HepG2 (cell line): ENCODE data around the gene C3orf18. TPM values are rescaled to one million over a fixed set of nuclear protein-coding genes. Genes with fewer than 3 reads are reported as not detected.

Source experiments
- ARNTL ChIP-seq: sonication (generic); formaldehyde crosslinking; IDR thresholded peaks from 2 replicates; pipeline ENCODE4 v1.4.0; 2020; ENCODE audit warnings: mild to moderate bottlenecking, missing genetic modification reagents
- CHD2 ChIP-seq: IDR thresholded peaks from 2 replicates; pipeline ENCODE4 v1.6.1; 2011; ENCODE audit warnings: low read depth, low read length, improper control_type of control experiment
- HNF1B ChIP-seq: sonication (generic); formaldehyde crosslinking; IDR thresholded peaks from 2 replicates; pipeline ENCODE4 v1.5.1; 2020; ENCODE audit warnings: mild to moderate bottlenecking, moderate library complexity, missing genetic modification reagents
- MTA1 ChIP-seq: sonication (generic); formaldehyde crosslinking; IDR thresholded peaks from 2 replicates; pipeline ENCODE4 v1.4.0; 2020; ENCODE audit warnings: missing genetic modification reagents, mild to moderate bottlenecking, borderline replicate concordance
- MYC ChIP-seq: sonication (generic); formaldehyde crosslinking; IDR thresholded peaks from 2 replicates; pipeline ENCODE4 v1.9.0; 2021; ENCODE audit warnings: missing genetic modification reagents, borderline replicate concordance
- STAT6 ChIP-seq: sonication (generic); formaldehyde crosslinking; IDR thresholded peaks from 2 replicates; pipeline ENCODE4 v1.4.0; 2020; ENCODE audit warnings: missing genetic modification reagents, mild to moderate bottlenecking, borderline replicate concordance
- WIZ ChIP-seq: sonication (generic); formaldehyde crosslinking; IDR thresholded peaks from 2 replicates; pipeline ENCODE4 v1.5.1; 2020; ENCODE audit warnings: mild to moderate bottlenecking, missing genetic modification reagents
- ZNF276 ChIP-seq: sonication (generic); formaldehyde crosslinking; IDR thresholded peaks from 2 replicates; pipeline ENCODE4 v1.4.0; 2020; ENCODE audit warnings: mild to moderate bottlenecking, low read depth, missing genetic modification reagents
- polyA plus RNA-seq, 8 experiments: library from polyadenylated mRNA; depleted of rRNA in 3 of 8; stranded (reverse) in 7 of 8; unstranded in 1 of 8; fragments of >200 nt; fragmentation: Illumina TruSeq in 4 of 8; extraction: Trizol in 4 of 8; gene quantifications; 2 replicates each; pipeline versions ENCODE4 v1.2.1 to v1.2.3, GENCODE V29; 2011 to 2016; ENCODE audit warnings: low read depth in 4 of 8, missing spikeins in 1 of 8, mixed read lengths in 1 of 8; ENCODE audit not compliant: insufficient read depth in 1 of 8
- total RNA-seq, 5 experiments: library from RNA; depleted of rRNA; stranded (reverse); fragments of >200 nt; fragmentation: Illumina TruSeq; extraction: Trizol; gene quantifications; 2 replicates each; pipeline ENCODE4 v1.2.3, GENCODE V29; 2016; ENCODE audit warnings: low read depth in 1 of 5

Gene C3orf18
- total and polyA plus RNA-seq, 2 of the 13 experiments (the other 11 are each of a cell fraction or from before 2014, with no cell fraction given), result 1.6 to 4.8 TPM

GRCh38 chr3:50557106-50557505, 10.4 kb downstream of the C3orf18 start (continued):
- TF ChIP-seq ZNF276 (CRISPR knock-in tag), result 0 out of 2 replicates have a peak, but pooled peaks have one; percentile 53
- TF ChIP-seq STAT6 (CRISPR knock-in tag), result no peak
- TF ChIP-seq MTA1 (CRISPR knock-in tag), result peak; percentile 55; the same call in 1 of the 2 replicates
- peak; percentile 20; the same call in 1 of the 2 replicates for TF ChIP-seq MYC
- 0 out of 2 replicates have a peak, but pooled peaks have one; percentile 42 for TF ChIP-seq ARNTL (CRISPR knock-in tag)
- 0 out of 2 replicates have a peak, but pooled peaks have one; percentile 30 for TF ChIP-seq WIZ (CRISPR knock-in tag)
- TF ChIP-seq CHD2, result no peak
- TF ChIP-seq HNF1B (CRISPR knock-in tag), result 0 out of 2 replicates have a peak, but pooled peaks have one; percentile 13
